K562 (cell line): ENCODE results near the gene ADGRA3. TPM values are rescaled to one million over a fixed set of nuclear protein-coding genes. Genes with fewer than 3 reads are reported as not detected.

Experiments
- ATAC-seq: fragments of 200-7000 bp; cut with Tn5 transposase; 3 replicates; pipeline ENCODE4 v1.9.1; 2020; ENCODE audit warnings: moderate library complexity
- BruUV-seq: library from RNA; stranded (reverse); fragments of 400-500 nt; replicated peaks from 2 replicates; lab custom pipeline; 2021; lab: Mats Ljungman, UMichigan
- CTCF ChIA-PET: fragments of 300-600 bp; formaldehyde crosslinking; extraction: SDS; loops from one replicate; lab custom pipeline; 2021; ENCODE audit warnings: low intra/inter-chr PET ratio; lab: Yijun Ruan, JAX
- POLR2A ChIA-PET: fragments of 300-600, 350-650 bp; sonication (Branson Sonifier 250); formaldehyde crosslinking; extraction: SDS; loops from one replicate; lab custom pipeline; 2021; ENCODE audit warnings: antibody characterized with exemption, inconsistent platforms; lab: Yijun Ruan, JAX
- DNase-seq, 4 experiments: peaks; one replicate each; pipeline versions ENCODE4 v3.0.0 to v3.0.0-alpha.2; 2011 to 2018; ENCODE audit warnings: low spot score in 3 of 4, mixed read lengths in 3 of 4; ENCODE audit errors: extremely low read depth in 1 of 4
- FAIRE-seq: peaks from 2 replicates; lab custom pipeline; 2011; peaks lifted over from hg19 to GRCh38; lab: Jason Lieb, UNC
- H2AFZ ChIP-seq: 2 replicates; pipeline ENCODE4 v1.6.0; 2011; ENCODE audit warnings: low read depth, low read length, control low read depth, inconsistent platforms
- H3K27ac ChIP-seq: fragments of 200-600 bp; 3 replicates; pipeline ENCODE4 v1.8.0; 2011; ENCODE audit warnings: low read depth, mild to moderate bottlenecking, control low read depth, inconsistent platforms, low read length, moderate library complexity, mixed read lengths; ENCODE audit errors: extremely low read depth
- H3K27me3 ChIP-seq, 2 experiments: fragments of 300-600 bp in 1 of 2; 2 replicates in 1 of 2; 3 replicates in 1 of 2; pipeline versions ENCODE4 v1.6.0 to v1.8.0; 2011; ENCODE audit warnings: inconsistent platforms in 2 of 2, low read length in 2 of 2, mild to moderate bottlenecking in 1 of 2, mixed read lengths in 1 of 2, moderate library complexity in 1 of 2; ENCODE audit not compliant: control insufficient read depth in 2 of 2, insufficient read depth in 2 of 2
- H3K36me3 ChIP-seq: fragments of 300-600 bp; 3 replicates; pipeline ENCODE4 v1.8.0; 2011; ENCODE audit warnings: mild to moderate bottlenecking, low read length, inconsistent platforms; ENCODE audit not compliant: control insufficient read depth, insufficient read depth
- H3K4me1 ChIP-seq, 2 experiments: fragments of 200-600 bp in 1 of 2; replicated peaks in 1 of 2; 2 replicates in 1 of 2; 3 replicates in 1 of 2; pipeline versions ENCODE4 v1.5.1 to v1.8.0; 2011; ENCODE audit warnings: inconsistent platforms in 2 of 2, low read length in 2 of 2, mild to moderate bottlenecking in 1 of 2, mixed read lengths in 1 of 2, moderate library complexity in 1 of 2; ENCODE audit not compliant: control insufficient read depth in 2 of 2, insufficient read depth in 2 of 2
- H3K4me2 ChIP-seq: 2 replicates; pipeline ENCODE4 v1.6.1; 2011; ENCODE audit warnings: low read length, control low read depth, inconsistent platforms, mixed read lengths; ENCODE audit not compliant: insufficient read depth
- H3K4me3 ChIP-seq: fragments of 200-600 bp; sonication (generic), shearing (Covaris generic); 2 replicates; pipeline ENCODE4 v1.5.1; 2016; ENCODE audit warnings: control low read depth, inconsistent platforms
- H3K79me2 ChIP-seq: fragments of 200-600 bp; 3 replicates; pipeline ENCODE4 v1.8.0; 2011; ENCODE audit warnings: low read length, inconsistent platforms; ENCODE audit not compliant: control insufficient read depth, insufficient read depth
- H3K9ac ChIP-seq, 2 experiments: 2 replicates each; pipeline versions ENCODE4 v1.6.0 to v1.6.1; 2011; ENCODE audit warnings: low read depth in 2 of 2, low read length in 2 of 2, control low read depth in 1 of 2, inconsistent platforms in 1 of 2, mild to moderate bottlenecking in 1 of 2, mixed read lengths in 1 of 2; ENCODE audit not compliant: insufficient read depth in 1 of 2
- H3K9me1 ChIP-seq: one replicate; pipeline ENCODE4 v1.6.0; 2011; ENCODE audit warnings: inconsistent platforms, mild to moderate bottlenecking, low read length, moderate library complexity; ENCODE audit not compliant: control insufficient read depth, insufficient read depth
- H3K9me3 ChIP-seq: replicated peaks from 2 replicates; pipeline ENCODE4 v1.5.1; 2011; ENCODE audit warnings: low read depth, low read length, inconsistent platforms; ENCODE audit not compliant: control insufficient read depth, insufficient read depth
- H4K20me1 ChIP-seq: replicated peaks from 2 replicates; pipeline ENCODE4 v1.6.1; 2011; ENCODE audit warnings: low read length, inconsistent platforms, mixed read lengths; ENCODE audit not compliant: control insufficient read depth, insufficient read depth
- ARID3A ChIP-seq: IDR thresholded peaks from 2 replicates; pipeline ENCODE4 v1.6.1; 2012; ENCODE audit warnings: low read depth, low read length, improper control_type of control experiment, borderline replicate concordance
- HEY1 ChIP-seq: fragments of 250-450 bp; sonication (Bioruptor Pico); IDR thresholded peaks from 2 replicates; pipeline ENCODE4 v1.5.0; 2020; ENCODE audit warnings: mild to moderate bottlenecking, moderate library complexity, borderline replicate concordance
- HNRNPK ChIP-seq: fragments of 200-400 bp; formaldehyde crosslinking; IDR thresholded peaks from one replicate; pipeline ENCODE4 v1.6.1; 2018; ENCODE audit warnings: mild to moderate bottlenecking, low read depth, low read length; ENCODE audit not compliant: poor library complexity, severe bottlenecking
- KLF6 ChIP-seq: fragments of 250-450 bp; sonication (Bioruptor Pico); IDR thresholded peaks from 2 replicates; pipeline ENCODE4 v1.4.0; 2020; ENCODE audit warnings: mild to moderate bottlenecking, moderate library complexity, borderline replicate concordance
- LCOR ChIP-seq: sonication (generic); formaldehyde crosslinking; IDR thresholded peaks from 2 replicates; pipeline ENCODE4 v1.8.0; 2022; ENCODE audit warnings: mild to moderate bottlenecking, missing genetic modification reagents
- MEIS2 ChIP-seq: fragments of 450-650 bp; IDR thresholded peaks from 2 replicates; pipeline ENCODE4 v1.6.1; 2014; ENCODE audit warnings: mild to moderate bottlenecking; ENCODE audit not compliant: partially characterized antibody
- NFATC3 ChIP-seq: fragments of 450-650 bp; IDR thresholded peaks from 2 replicates; pipeline ENCODE4 v1.6.1; 2017; ENCODE audit warnings: mild to moderate bottlenecking
- NFE2L1 ChIP-seq: fragments of 450-650 bp; IDR thresholded peaks from 2 replicates; pipeline ENCODE4 v1.6.1; 2016; ENCODE audit warnings: missing genetic modification characterization, low read depth, mild to moderate bottlenecking, missing compliant biosample characterization, moderate library complexity, borderline replicate concordance
- PRMT5 ChIP-seq: sonication (generic); formaldehyde crosslinking; IDR thresholded peaks from 2 replicates; pipeline ENCODE4 v1.5.0; 2020; ENCODE audit warnings: missing genetic modification reagents
- SIN3B ChIP-seq: fragments of 450-650 bp; IDR thresholded peaks from 2 replicates; pipeline ENCODE4 v1.6.1; 2017; ENCODE audit warnings: low read depth, mild to moderate bottlenecking, moderate library complexity
- SIRT6 ChIP-seq: IDR thresholded peaks from one replicate; pipeline ENCODE4 v1.6.1; 2012; ENCODE audit warnings: low read depth, mild to moderate bottlenecking, control low read depth, inconsistent platforms, low read length, moderate library complexity
- ZNF134 ChIP-seq: fragments of 250-450 bp; sonication (Bioruptor Pico); conservative IDR thresholded peaks from 2 replicates; pipeline ENCODE4 v1.4.0; 2020
- ZNF318 ChIP-seq, 2 experiments: fragments of 450-650 bp; IDR thresholded peaks; 2 replicates each; pipeline ENCODE4 v1.6.1; 2016; ENCODE audit warnings: mild to moderate bottlenecking in 2 of 2, borderline replicate concordance in 1 of 2, low read depth in 1 of 2, moderate library complexity in 1 of 2
- WGBS: fragments of 100-300 bp; shearing (Covaris generic); methylation state at CpG from one replicate; pipeline ENCODE4 v1.1.6; 2016; ENCODE audit warnings: low coverage, mixed read lengths; ENCODE audit not compliant: insufficient coverage; ENCODE audit errors: missing lambda C conversion rate; 5-methylcytosine and 5-hydroxymethylcytosine counted together
- in situ Hi-C: fragments of 300-500 bp; cut with MboI; formaldehyde crosslinking; loops from 4 replicates; pipeline ENCODE4 v1.15.0; 2018; ENCODE audit warnings: inconsistent platforms, mixed read lengths
- intact Hi-C: fragments of 100-400 bp; cut with micrococcal nuclease; formaldehyde crosslinking; loops from 2 replicates; pipeline ENCODE4 v1.14.2; 2022
- polyA plus RNA-seq, 8 experiments: library from polyadenylated mRNA; depleted of rRNA in 4 of 8; stranded (reverse) in 5 of 8; unstranded in 3 of 8; fragments of >200 nt; fragmentation: Nextera tagmentation in 2 of 8; fragmentation: Illumina TruSeq in 1 of 8; extraction: Ambion mirVana in 2 of 8; extraction: Trizol in 1 of 8; gene quantifications; 2 replicates each; pipeline versions ENCODE4 v1.2.1 to v1.2.3, GENCODE V29; 2011 to 2014; ENCODE audit warnings: inconsistent platforms in 1 of 8, missing spikeins in 1 of 8
- total RNA-seq, 7 experiments: library from RNA; depleted of rRNA in 6 of 7; stranded (reverse); fragments of >200 nt in 6 of 7; fragmentation: Illumina TruSeq in 2 of 7; extraction: Trizol in 2 of 7; gene quantifications; 2 replicates each; pipeline versions ENCODE4 v1.2.1 to v1.2.3, GENCODE V29; 2011 to 2021; ENCODE audit warnings: low replicate concordance in 1 of 7

The ADGRA3 gene
- total and polyA plus RNA-seq, 9 of the 15 experiments (the other 6 are each of a cell fraction or from before 2014, with no cell fraction given), result 0.06 to 2.3 (median 0.27) TPM; not detected in 3

DNA sequence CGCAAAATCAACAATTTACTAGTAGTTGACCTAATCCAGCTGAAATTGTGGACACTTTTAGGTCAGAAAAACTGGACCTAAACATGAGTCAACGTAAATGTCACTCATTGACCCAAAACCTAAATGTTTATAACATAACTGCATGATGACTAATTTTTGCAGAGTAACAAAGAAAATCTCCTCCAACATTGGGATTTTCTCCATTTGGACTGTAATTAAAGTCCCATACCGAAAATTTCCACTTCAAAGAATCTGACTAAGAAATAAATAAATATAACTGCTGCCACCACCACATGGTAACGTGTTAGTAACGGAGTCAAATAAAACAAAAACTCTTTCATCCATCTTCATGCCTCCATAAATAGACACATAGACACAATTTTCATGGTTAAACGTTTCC is 1.9 kb downstream of the ADGRA3 start:
- H3K36me3 ChIP-seq, result no peaks in the 10 kb centered on the region
- no peak overlapping the region for H3K9ac ChIP-seq
- no peak for ATAC-seq
- H3K27me3 ChIP-seq, result peaks cover 8 to 12% of the 10 kb centered on the region in 2 experiments; a peak in 3 of 5 replicates
- 1% methylated on average over 6 of the region's 6 CpGs for WGBS
- H3K4me3 ChIP-seq, result no peak overlapping the region
- intact Hi-C loops (no loop called here), in situ Hi-C loops (no loop called here)
- H4K20me1 ChIP-seq, result no peaks in the 10 kb centered on the region
- CTCF ChIA-PET, result no interaction called here
- H2AFZ ChIP-seq, result no peak overlapping the region
- POLR2A ChIA-PET, result no interaction called here
- H3K79me2 ChIP-seq, result no peaks in the 10 kb centered on the region
- no peak for FAIRE-seq
- DNase-seq, result no peak
- BruUV-seq, result no TSS peak
- H3K4me1 ChIP-seq, result peaks cover 0 to 8% of the 10 kb centered on the region in 2 experiments; a peak in 2 of 5 replicates
- H3K9me1 ChIP-seq, result no peaks in the 10 kb centered on the region
- H3K9me3 ChIP-seq, result no peaks in the 10 kb centered on the region
- H3K27ac ChIP-seq, result no peak overlapping the region
- no peak overlapping the region for H3K4me2 ChIP-seq
- TF ChIP-seq HEY1 (CRISPR knock-in tag) (no peak), ZNF318 (IDR thresholded peaks at IDR 0.05; ENCODE audit: borderline replicate concordance in 1 of 2, low read depth in 1 of 2) (no peak), KLF6 (CRISPR knock-in tag) (no peak), SIRT6 (no peak), ARID3A (no peak), ZNF134 (CRISPR knock-in tag) (no peak), NFE2L1 (tag) (no peak), LCOR (CRISPR knock-in tag) (no peak), SIN3B (no peak), HNRNPK (no peak), PRMT5 (no peak), MEIS2 (no peak), NFATC3 (no peak)
